ENCODE data around the gene NEO1.

Gene NEO1

DNA sequence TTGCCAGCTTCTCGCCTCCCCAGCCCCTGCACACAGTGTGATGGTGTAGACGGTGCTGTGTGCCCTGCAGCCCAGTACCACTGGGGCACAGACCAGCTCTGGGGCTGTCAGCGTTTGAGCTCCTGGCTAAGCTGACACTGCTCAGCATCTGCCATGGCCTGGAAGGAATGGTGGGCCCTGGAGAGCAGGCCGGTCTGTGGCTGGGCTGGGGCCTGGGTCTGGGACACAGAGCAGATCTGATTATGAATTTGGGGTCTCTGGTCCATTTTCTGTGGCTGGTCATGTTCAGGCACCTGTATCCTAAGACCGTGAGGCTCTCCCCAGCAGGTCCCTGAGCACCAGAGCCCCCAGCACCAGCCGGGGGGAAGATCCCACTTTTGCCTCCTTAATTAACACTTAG lies 281.8 kb downstream of the NEO1 start:
- Histone ChIP-seq H3K27me3 (replicated peaks; ENCODE audit: insufficient read depth, low read length) (peaks cover 44% of the 10 kb centered on the region), H3F3A (ENCODE audit: insufficient read depth, low read length) (no peaks in the 10 kb centered on the region), H3K9me2 (replicated peaks; ENCODE audit: insufficient read depth, low read length) (no peaks in the 10 kb centered on the region), H3K4me3 (ENCODE audit: low read length) (no peak overlapping the region), H4K20me1 (ENCODE audit: insufficient read depth, low read length) (no peaks in the 10 kb centered on the region), H3K9ac (ENCODE audit: low read length) (no peak overlapping the region), H3K79me2 (ENCODE audit: low read length) (no peaks in the 10 kb centered on the region), H3K4me1 (ENCODE audit: low read length) (no peaks in the 10 kb centered on the region), H3K36me3 (replicated peaks; ENCODE audit: insufficient read depth, low read length) (no peaks in the 10 kb centered on the region), H2AFZ (ENCODE audit: low read length) (no peak overlapping the region), H3K9me3 (replicated peaks; ENCODE audit: insufficient read depth, low read length) (no peaks in the 10 kb centered on the region), H3K27ac (ENCODE audit: low read length) (no peak overlapping the region), H3K4me2 (ENCODE audit: low read depth, low read length) (no peak overlapping the region)
- TF ChIP-seq EZH2phosphoT487 (IDR thresholded peaks at IDR 0.05; ENCODE audit: low read length) (no peak), EZH2 (optimal IDR thresholded peaks at IDR 0.05; ENCODE audit: low read depth, low read length) (no peak)
- TF ChIP-seq, protein P1, sequence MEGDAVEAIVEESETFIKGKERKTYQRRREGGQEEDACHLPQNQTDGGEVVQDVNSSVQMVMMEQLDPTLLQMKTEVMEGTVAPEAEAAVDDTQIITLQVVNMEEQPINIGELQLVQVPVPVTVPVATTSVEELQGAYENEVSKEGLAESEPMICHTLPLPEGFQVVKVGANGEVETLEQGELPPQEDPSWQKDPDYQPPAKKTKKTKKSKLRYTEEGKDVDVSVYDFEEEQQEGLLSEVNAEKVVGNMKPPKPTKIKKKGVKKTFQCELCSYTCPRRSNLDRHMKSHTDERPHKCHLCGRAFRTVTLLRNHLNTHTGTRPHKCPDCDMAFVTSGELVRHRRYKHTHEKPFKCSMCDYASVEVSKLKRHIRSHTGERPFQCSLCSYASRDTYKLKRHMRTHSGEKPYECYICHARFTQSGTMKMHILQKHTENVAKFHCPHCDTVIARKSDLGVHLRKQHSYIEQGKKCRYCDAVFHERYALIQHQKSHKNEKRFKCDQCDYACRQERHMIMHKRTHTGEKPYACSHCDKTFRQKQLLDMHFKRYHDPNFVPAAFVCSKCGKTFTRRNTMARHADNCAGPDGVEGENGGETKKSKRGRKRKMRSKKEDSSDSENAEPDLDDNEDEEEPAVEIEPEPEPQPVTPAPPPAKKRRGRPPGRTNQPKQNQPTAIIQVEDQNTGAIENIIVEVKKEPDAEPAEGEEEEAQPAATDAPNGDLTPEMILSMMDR (IDR thresholded peaks at IDR 0.05; ENCODE audit: low read length): no peak
- DNase-seq: no peak

DNA sequence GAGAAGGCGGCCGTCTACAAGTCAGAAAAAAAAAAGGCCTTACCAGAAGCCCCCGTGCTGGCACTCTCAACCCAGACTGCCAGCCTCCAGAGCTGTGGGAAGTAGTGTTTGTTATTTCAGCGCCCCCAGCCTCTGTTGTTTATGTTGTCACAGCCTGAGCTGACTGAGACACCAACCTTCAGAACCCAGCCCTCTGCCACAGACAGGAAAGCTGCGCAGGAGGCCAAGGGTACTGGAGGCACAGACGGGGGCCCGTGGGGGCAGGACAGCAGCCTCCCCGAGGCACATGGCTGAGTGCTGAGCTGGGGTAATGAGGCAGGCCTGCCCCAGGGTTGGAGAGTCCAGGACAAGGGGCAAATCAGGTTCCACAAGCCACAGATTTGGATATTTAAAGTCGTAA lies 282.8 kb downstream of the NEO1 start:
- H3K9me2 ChIP-seq (replicated peaks; ENCODE audit: insufficient read depth, low read length): no peaks in the 10 kb centered on the region
- no peaks in the 10 kb centered on the region for H3K36me3 ChIP-seq (replicated peaks; ENCODE audit: insufficient read depth, low read length)
- TF ChIP-seq EZH2 (optimal IDR thresholded peaks at IDR 0.05; ENCODE audit: low read depth, low read length): no peak
- TF ChIP-seq EZH2phosphoT487 (IDR thresholded peaks at IDR 0.05; ENCODE audit: low read length): no peak
- TF ChIP-seq, protein P1 (IDR thresholded peaks at IDR 0.05; ENCODE audit: low read length): no peak
- H3K27me3 ChIP-seq (replicated peaks; ENCODE audit: insufficient read depth, low read length): peaks cover 49% of the 10 kb centered on the region
- no peaks in the 10 kb centered on the region for H3K9me3 ChIP-seq (replicated peaks; ENCODE audit: insufficient read depth, low read length)
- no peaks in the 10 kb centered on the region for H3F3A ChIP-seq (ENCODE audit: insufficient read depth, low read length)
- DNase-seq: no peak
- H3K4me3 ChIP-seq (ENCODE audit: low read length): no peak overlapping the region
- no peaks in the 10 kb centered on the region for H4K20me1 ChIP-seq (ENCODE audit: insufficient read depth, low read length)
- H3K4me2 ChIP-seq (ENCODE audit: low read depth, low read length): no peak overlapping the region
- H3K9ac ChIP-seq (ENCODE audit: low read length): no peak overlapping the region
- no peak overlapping the region for H2AFZ ChIP-seq (ENCODE audit: low read length)
- no peaks in the 10 kb centered on the region for H3K4me1 ChIP-seq (ENCODE audit: low read length)
- no peak overlapping the region for H3K27ac ChIP-seq (ENCODE audit: low read length)
- no peaks in the 10 kb centered on the region for H3K79me2 ChIP-seq (ENCODE audit: low read length)

- H3K4me1 ChIP-seq (ENCODE audit: low read length): no peaks in the 10 kb centered on the region
- H3F3A ChIP-seq (ENCODE audit: insufficient read depth, low read length): no peaks in the 10 kb centered on the region
- H3K4me2 ChIP-seq (ENCODE audit: low read depth, low read length): no peak overlapping the region
- no peaks in the 10 kb centered on the region for H3K36me3 ChIP-seq (replicated peaks; ENCODE audit: insufficient read depth, low read length)
- no peak overlapping the region for H3K9ac ChIP-seq (ENCODE audit: low read length)
- H3K9me2 ChIP-seq (replicated peaks; ENCODE audit: insufficient read depth, low read length): no peaks in the 10 kb centered on the region
- no peak for DNase-seq
- H3K9me3 ChIP-seq (replicated peaks; ENCODE audit: insufficient read depth, low read length): no peaks in the 10 kb centered on the region
- H3K79me2 ChIP-seq (ENCODE audit: low read length): no peaks in the 10 kb centered on the region
- no peak overlapping the region for H3K27ac ChIP-seq (ENCODE audit: low read length)
- H4K20me1 ChIP-seq (ENCODE audit: insufficient read depth, low read length): no peaks in the 10 kb centered on the region
- no peak overlapping the region for H3K4me3 ChIP-seq (ENCODE audit: low read length)
- peaks cover 49% of the 10 kb centered on the region for H3K27me3 ChIP-seq (replicated peaks; ENCODE audit: insufficient read depth, low read length)
- TF ChIP-seq, protein P1 (IDR thresholded peaks at IDR 0.05; ENCODE audit: low read length): no peak
- TF ChIP-seq EZH2phosphoT487 (IDR thresholded peaks at IDR 0.05; ENCODE audit: low read length): no peak
- no peak for TF ChIP-seq EZH2 (optimal IDR thresholded peaks at IDR 0.05; ENCODE audit: low read depth, low read length)
- H2AFZ ChIP-seq (ENCODE audit: low read length): no peak overlapping the region
Observed at GRCh38 chr15:73335471-73335870, 283.2 kb downstream of the NEO1 start.
